H9 (cell line): ENCODE results near the gene UBL5. TPM values are rescaled to one million over a fixed set of nuclear protein-coding genes. Genes with fewer than 3 reads are reported as not detected.

Experiments
- DNase-seq: peaks from one replicate; pipeline ENCODE4 v3.0.0-alpha.2; 2017
- H2AFZ ChIP-seq: one replicate; pipeline ENCODE4 v1.6.1; 2013; ENCODE audit warnings: mild to moderate bottlenecking, low read length, control low read depth, moderate library complexity
- H2AK5ac ChIP-seq: 2 replicates; pipeline ENCODE4 v1.6.1; 2013; ENCODE audit warnings: low read length, control low read depth, mixed read lengths; ENCODE audit not compliant: insufficient read length
- H2BK120ac ChIP-seq: one replicate; pipeline ENCODE4 v1.6.1; 2013; ENCODE audit warnings: low read depth, mild to moderate bottlenecking, low read length, control low read depth, inconsistent platforms; ENCODE audit not compliant: poor library complexity, severe bottlenecking
- H2BK12ac ChIP-seq: 2 replicates; pipeline ENCODE4 v1.6.1; 2013; ENCODE audit warnings: low read length, control low read depth, mixed read lengths, low read depth; ENCODE audit not compliant: insufficient read length
- H2BK15ac ChIP-seq: 2 replicates; pipeline ENCODE4 v1.6.1; 2013; ENCODE audit warnings: low read depth, low read length, control low read depth
- H2BK20ac ChIP-seq: one replicate; pipeline ENCODE4 v1.6.1; 2013; ENCODE audit warnings: low read depth, mild to moderate bottlenecking, low read length, control low read depth, inconsistent platforms; ENCODE audit not compliant: poor library complexity, severe bottlenecking
- H2BK5ac ChIP-seq: 2 replicates; pipeline ENCODE4 v1.6.1; 2013; ENCODE audit warnings: low read length, control low read depth, mixed read lengths; ENCODE audit not compliant: insufficient read length
- H3K14ac ChIP-seq: 2 replicates; pipeline ENCODE4 v1.6.1; 2013; ENCODE audit warnings: low read length, control low read depth; ENCODE audit not compliant: insufficient read depth
- H3K18ac ChIP-seq: 2 replicates; pipeline ENCODE4 v1.6.1; 2013; ENCODE audit warnings: low read depth, mild to moderate bottlenecking, mixed read lengths, low read length, control low read depth; ENCODE audit not compliant: insufficient read length
- H3K23ac ChIP-seq: 2 replicates; pipeline ENCODE4 v1.6.1; 2013; ENCODE audit warnings: low read length, control low read depth, mixed read lengths, low read depth; ENCODE audit not compliant: insufficient read length
- H3K23me2 ChIP-seq: 2 replicates; pipeline ENCODE4 v1.6.1; 2013; ENCODE audit warnings: low read depth, mild to moderate bottlenecking, mixed read lengths, low read length, control low read depth; ENCODE audit not compliant: insufficient read length, poor library complexity, severe bottlenecking
- H3K27ac ChIP-seq: 2 replicates; pipeline ENCODE4 v1.5.1; 2013; ENCODE audit warnings: low read length, control low read depth, mixed read lengths, low read depth; ENCODE audit not compliant: insufficient read length
- H3K27me3 ChIP-seq: 2 replicates; pipeline ENCODE4 v1.6.1; 2013; ENCODE audit warnings: low read length, control low read depth, inconsistent platforms; ENCODE audit not compliant: insufficient read depth
- H3K4ac ChIP-seq: 2 replicates; pipeline ENCODE4 v1.6.1; 2013; ENCODE audit warnings: low read depth, mild to moderate bottlenecking, control low read depth, inconsistent platforms, low read length, moderate library complexity
- H3K4me1 ChIP-seq: 2 replicates; pipeline ENCODE4 v1.6.1; 2013; ENCODE audit warnings: low read length, control low read depth, inconsistent platforms; ENCODE audit not compliant: insufficient read depth
- H3K4me2 ChIP-seq: 2 replicates; pipeline ENCODE4 v1.6.1; 2013; ENCODE audit warnings: low read length, control low read depth, mixed read lengths; ENCODE audit not compliant: insufficient read length, insufficient read depth
- H3K56ac ChIP-seq: 2 replicates; pipeline ENCODE4 v1.6.1; 2013; ENCODE audit warnings: low read depth, mild to moderate bottlenecking, mixed read lengths, low read length, control low read depth; ENCODE audit not compliant: insufficient read length
- H3K79me1 ChIP-seq: 2 replicates; pipeline ENCODE4 v1.6.1; 2013; ENCODE audit warnings: low read depth, mild to moderate bottlenecking, moderate library complexity, low read length, control low read depth, inconsistent platforms; ENCODE audit not compliant: insufficient read depth, poor library complexity, severe bottlenecking
- H3K79me2 ChIP-seq: 2 replicates; pipeline ENCODE4 v1.6.1; 2013; ENCODE audit warnings: low read length, control low read depth, inconsistent platforms; ENCODE audit not compliant: insufficient read depth
- H3K9ac ChIP-seq: 2 replicates; pipeline ENCODE4 v1.6.1; 2013; ENCODE audit warnings: low read length, control low read depth, mixed read lengths; ENCODE audit not compliant: insufficient read length; ENCODE audit errors: extremely low read depth
- H3K9me3 ChIP-seq: one replicate; pipeline ENCODE4 v1.6.1; 2013; ENCODE audit warnings: low read depth, low read length, inconsistent platforms; ENCODE audit not compliant: control insufficient read depth
- H3T11ph ChIP-seq: one replicate; pipeline ENCODE4 v1.6.1; 2013; ENCODE audit warnings: mild to moderate bottlenecking, low read length, control low read depth, inconsistent platforms
- H4K20me1 ChIP-seq: one replicate; pipeline ENCODE4 v1.6.1; 2013; ENCODE audit not compliant: control insufficient read depth, insufficient read length, insufficient read depth
- H4K5ac ChIP-seq: 2 replicates; pipeline ENCODE4 v1.6.1; 2013; ENCODE audit warnings: low read depth, mild to moderate bottlenecking, mixed read lengths, low read length, control low read depth; ENCODE audit not compliant: insufficient read length
- H4K8ac ChIP-seq: replicated peaks from 2 replicates; pipeline ENCODE4 v1.6.1; 2013; ENCODE audit warnings: low read length, control low read depth, mixed read lengths, low read depth; ENCODE audit not compliant: insufficient read length
- H4K91ac ChIP-seq: 2 replicates; pipeline ENCODE4 v1.6.1; 2013; ENCODE audit warnings: low read depth, mild to moderate bottlenecking, moderate library complexity, mixed read lengths, low read length, control low read depth; ENCODE audit not compliant: insufficient read length
- H3K27ac Mint-ChIP-seq, 3 experiments: 2 replicates in 2 of 3; 3 replicates in 1 of 3; pipeline ENCODE4 v1.8.0; 2020 to 2021; ENCODE audit warnings: mixed read lengths in 3 of 3, mild to moderate bottlenecking in 1 of 3, moderate library complexity in 1 of 3
- H3K27me3 Mint-ChIP-seq: 2 replicates; pipeline ENCODE4 v1.8.0; 2021; ENCODE audit warnings: low read depth, mild to moderate bottlenecking, moderate library complexity, mixed read lengths
- H3K36me3 Mint-ChIP-seq, 3 experiments: 2 replicates in 2 of 3; 3 replicates in 1 of 3; pipeline ENCODE4 v1.8.0; 2020 to 2021; ENCODE audit warnings: low read depth in 3 of 3, mixed read lengths in 3 of 3; ENCODE audit not compliant: insufficient read depth in 1 of 3
- H3K4me1 Mint-ChIP-seq, 2 experiments: 2 replicates each; pipeline ENCODE4 v1.8.0; 2020; ENCODE audit warnings: mixed read lengths in 2 of 2
- H3K4me3 Mint-ChIP-seq, 2 experiments: 2 replicates in 1 of 2; 3 replicates in 1 of 2; pipeline ENCODE4 v1.8.0; 2020 to 2021; ENCODE audit warnings: mild to moderate bottlenecking in 2 of 2, mixed read lengths in 2 of 2, moderate library complexity in 1 of 2
- H3K9me3 Mint-ChIP-seq, 2 experiments: 2 replicates in 1 of 2; 3 replicates in 1 of 2; pipeline ENCODE4 v1.8.0; 2020; ENCODE audit warnings: mild to moderate bottlenecking in 2 of 2, mixed read lengths in 2 of 2, moderate library complexity in 1 of 2
- WGBS: extraction: QIAGEN DNeasy Blood & Tissue Kit; methylation state at CpG from one replicate; pipeline ENCODE4 v1.1.7; 2013; ENCODE audit warnings: missing lambda C conversion rate, low lambda C conversion rate, mixed read lengths; ENCODE audit not compliant: insufficient read length; ENCODE audit errors: extremely low coverage; 5-methylcytosine and 5-hydroxymethylcytosine counted together
- total RNA-seq: library from RNA; stranded (reverse); gene quantifications from 2 replicates; pipeline ENCODE4 v1.2.1, GENCODE V29; 2021
- TF ChIP-seq, protein P1 (sequence below): fragments of 200-600 bp; sonication (generic); conservative IDR thresholded peaks from 3 replicates; pipeline ENCODE4 v1.8.0; 2021; ENCODE audit warnings: antibody characterized with exemption, mild to moderate bottlenecking

Gene UBL5
- total RNA-seq, 1 experiment from 2014 or later, result 393 TPM

DNA sequence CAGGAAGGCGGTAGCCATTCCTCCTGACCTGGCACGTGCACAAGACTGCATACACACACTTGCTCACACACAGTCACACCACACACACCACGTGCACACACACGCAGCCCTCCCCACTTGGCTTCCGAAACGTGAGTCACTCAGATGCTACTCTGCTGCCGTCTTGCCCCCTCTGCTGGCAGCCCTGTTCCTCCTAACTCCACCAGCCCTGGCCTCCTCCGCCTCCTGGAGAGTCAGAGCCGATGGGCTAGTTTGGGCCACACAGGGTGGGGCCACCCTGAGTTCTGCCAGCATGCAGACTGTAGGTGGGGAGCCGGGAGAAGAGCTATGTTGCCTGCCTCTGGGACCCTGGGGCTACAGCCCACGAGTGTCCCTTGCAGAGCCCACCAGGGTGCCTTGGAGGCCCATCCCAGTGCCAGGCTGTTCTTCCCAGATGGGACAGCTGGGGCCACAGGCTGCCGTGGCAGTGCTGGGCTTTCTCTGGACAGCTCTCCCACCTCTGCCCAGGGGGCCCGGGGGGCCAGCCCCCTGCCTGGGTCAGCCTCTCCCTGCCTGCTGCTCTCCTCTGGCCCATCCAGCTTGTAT is 19.5 kb downstream of the UBL5 start:
- DNase-seq, result peak; percentile 80
- Histone ChIP-seq H2BK5ac (no peak overlapping the region), H4K8ac (peak overlapping the region; percentile 86), H3T11ph (no peak overlapping the region), H3K4me1 (no peaks in the 10 kb centered on the region; the same call in 1 of the 2 replicates), H3K23ac (no peak overlapping the region), H4K5ac (no peak overlapping the region), H2BK120ac (no peak overlapping the region), H3K4me2 (no peak overlapping the region), H2AK5ac (no peak overlapping the region), H2BK15ac (no peak overlapping the region), H2BK20ac (no peak overlapping the region), H3K14ac (no peak overlapping the region; the same call in 1 of the 2 replicates), H3K79me2 (no peaks in the 10 kb centered on the region), H4K20me1 (peaks cover 2% of the 10 kb centered on the region), H3K79me1 (no peaks in the 10 kb centered on the region), H2AFZ (no peak overlapping the region), H4K91ac (no peak overlapping the region), H3K23me2 (no peaks in the 10 kb centered on the region), H3K9ac (no peak overlapping the region), H3K27me3 (no peaks in the 10 kb centered on the region), H3K27ac (no peak overlapping the region), H3K56ac (no peak overlapping the region), H3K9me3 (no peaks in the 10 kb centered on the region), H3K4ac (no peak overlapping the region), H2BK12ac (no peak overlapping the region), H3K18ac (no peak overlapping the region)
- H3K27ac Mint-ChIP-seq, result peak overlapping the region in 1 of 3 experiments; percentile 89; a peak in 3 of 7 replicates
- no peak overlapping the region for H3K4me3 Mint-ChIP-seq
- no peaks in the 10 kb centered on the region for H3K9me3 Mint-ChIP-seq
- H3K4me1 Mint-ChIP-seq, result peaks cover 7 to 35% of the 10 kb centered on the region in 2 experiments
- TF ChIP-seq, protein P1, sequence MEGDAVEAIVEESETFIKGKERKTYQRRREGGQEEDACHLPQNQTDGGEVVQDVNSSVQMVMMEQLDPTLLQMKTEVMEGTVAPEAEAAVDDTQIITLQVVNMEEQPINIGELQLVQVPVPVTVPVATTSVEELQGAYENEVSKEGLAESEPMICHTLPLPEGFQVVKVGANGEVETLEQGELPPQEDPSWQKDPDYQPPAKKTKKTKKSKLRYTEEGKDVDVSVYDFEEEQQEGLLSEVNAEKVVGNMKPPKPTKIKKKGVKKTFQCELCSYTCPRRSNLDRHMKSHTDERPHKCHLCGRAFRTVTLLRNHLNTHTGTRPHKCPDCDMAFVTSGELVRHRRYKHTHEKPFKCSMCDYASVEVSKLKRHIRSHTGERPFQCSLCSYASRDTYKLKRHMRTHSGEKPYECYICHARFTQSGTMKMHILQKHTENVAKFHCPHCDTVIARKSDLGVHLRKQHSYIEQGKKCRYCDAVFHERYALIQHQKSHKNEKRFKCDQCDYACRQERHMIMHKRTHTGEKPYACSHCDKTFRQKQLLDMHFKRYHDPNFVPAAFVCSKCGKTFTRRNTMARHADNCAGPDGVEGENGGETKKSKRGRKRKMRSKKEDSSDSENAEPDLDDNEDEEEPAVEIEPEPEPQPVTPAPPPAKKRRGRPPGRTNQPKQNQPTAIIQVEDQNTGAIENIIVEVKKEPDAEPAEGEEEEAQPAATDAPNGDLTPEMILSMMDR, result peak; percentile 76
- no CpG with 5 or more reads among the region's 13 CpGs for WGBS
- no peaks in the 10 kb centered on the region for H3K27me3 Mint-ChIP-seq
- peaks cover 10 to 38% (median 36%) of the 10 kb centered on the region in 3 experiments; a peak in 6 of 7 replicates for H3K36me3 Mint-ChIP-seq
